ENCODE results near the gene BTBD8.

BTBD8 gene

DNA sequence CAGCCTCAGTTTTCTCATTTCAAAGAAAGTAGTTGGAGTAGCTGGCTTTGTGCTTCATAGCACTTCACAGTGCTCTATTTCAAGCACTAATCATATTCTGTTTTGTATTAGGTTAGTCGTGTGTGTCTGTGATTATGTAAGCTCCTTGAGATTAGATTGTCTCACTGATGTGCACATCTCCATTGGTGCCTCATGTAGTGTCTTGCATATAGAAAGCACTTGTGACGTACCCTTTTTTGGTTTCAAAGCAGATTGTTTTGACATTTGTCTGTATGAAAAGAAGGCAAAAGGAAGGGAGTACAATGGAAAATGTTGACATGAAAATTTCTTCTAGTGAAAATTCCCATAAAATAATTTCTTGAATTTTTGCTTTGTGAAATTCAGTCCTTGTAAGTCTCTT is 13.9 kb downstream of the BTBD8 start:
- DNase-seq = no peak

DNA sequence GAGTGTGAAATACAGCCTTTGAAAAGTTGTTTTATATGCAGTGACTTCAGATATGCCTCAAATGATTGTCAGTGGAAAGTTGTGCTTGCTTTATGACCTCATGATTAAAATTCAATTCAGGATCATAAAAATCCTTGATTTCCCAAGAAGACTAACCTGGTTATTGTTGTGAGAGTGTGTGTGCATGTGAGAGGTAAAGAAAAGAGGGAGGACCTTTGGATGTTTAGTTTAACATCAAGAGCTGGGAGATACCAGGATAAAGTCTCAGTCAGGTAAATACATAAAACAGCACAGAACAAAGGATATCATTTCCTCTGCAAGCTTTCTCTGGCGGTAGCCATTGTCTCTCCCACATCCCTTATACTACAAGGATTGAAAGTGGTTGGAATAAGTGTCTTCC is 14.4 kb downstream of the BTBD8 start:
- no peak for DNase-seq

DNA sequence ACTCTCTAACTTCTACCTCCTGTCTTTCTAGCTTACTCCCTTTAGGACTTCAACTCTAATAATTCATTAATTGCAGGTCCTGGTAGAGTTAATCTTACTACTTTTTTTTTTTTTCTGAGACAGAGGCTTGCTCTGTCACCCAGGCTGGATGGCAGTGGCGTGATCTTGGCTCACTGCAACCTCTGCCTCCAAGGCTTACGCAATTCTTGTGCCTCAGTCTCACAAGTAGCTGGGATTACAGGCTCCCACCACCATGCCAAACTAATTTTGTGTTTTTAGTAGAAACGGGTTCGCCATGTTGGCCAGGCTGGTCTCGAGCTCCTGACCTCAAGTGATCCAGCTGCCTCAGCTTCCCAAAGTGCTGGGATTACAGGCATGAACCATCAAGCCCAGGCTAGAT is 15.7 kb downstream of the BTBD8 start:
- DNase-seq = no peak

DNA sequence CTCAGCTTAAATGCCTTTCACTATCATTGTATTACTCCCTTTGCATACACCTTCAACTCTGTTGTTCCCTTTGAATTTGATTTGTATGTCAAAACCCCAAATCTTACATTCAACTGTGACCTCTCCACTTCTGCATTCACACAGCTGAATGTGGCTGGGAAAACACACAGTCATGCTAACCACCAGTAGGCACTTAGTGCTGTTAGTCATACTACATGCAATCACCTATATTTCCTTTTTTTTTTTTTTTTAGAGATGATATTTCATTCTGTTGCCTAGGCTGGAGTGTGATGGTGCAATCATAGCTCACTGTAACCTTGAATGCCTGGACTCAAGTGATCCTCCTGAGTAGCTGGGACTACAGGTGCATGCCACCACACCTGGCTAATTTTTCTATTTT is 16.2 kb downstream of the BTBD8 start:
- no peak for DNase-seq

DNA sequence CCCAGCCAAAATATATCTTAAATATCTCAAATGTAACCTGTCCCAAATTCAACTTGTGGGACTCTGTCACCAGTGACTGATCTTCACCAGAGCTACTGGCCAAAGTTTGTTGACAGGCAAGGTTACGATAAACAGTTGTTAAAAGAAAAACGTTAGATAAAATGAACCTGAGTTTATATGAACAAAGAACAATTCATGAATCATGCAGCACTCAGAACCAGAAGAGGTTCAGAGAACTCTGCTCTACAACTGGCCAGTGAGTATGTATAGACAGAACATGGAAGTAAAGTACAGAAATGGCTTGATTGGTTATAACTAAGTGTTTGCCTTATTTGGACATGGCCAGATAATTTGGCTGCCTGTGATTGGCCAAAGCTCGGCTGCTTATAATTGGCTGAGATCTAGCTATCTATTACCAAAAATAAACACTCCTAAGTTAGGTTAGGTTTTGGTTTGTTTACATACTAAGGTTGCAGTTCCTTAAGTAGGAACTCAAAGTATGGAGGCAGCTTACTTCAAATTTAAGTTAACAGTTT is 25.5 kb downstream of the BTBD8 start:
- no peak for DNase-seq

DNA sequence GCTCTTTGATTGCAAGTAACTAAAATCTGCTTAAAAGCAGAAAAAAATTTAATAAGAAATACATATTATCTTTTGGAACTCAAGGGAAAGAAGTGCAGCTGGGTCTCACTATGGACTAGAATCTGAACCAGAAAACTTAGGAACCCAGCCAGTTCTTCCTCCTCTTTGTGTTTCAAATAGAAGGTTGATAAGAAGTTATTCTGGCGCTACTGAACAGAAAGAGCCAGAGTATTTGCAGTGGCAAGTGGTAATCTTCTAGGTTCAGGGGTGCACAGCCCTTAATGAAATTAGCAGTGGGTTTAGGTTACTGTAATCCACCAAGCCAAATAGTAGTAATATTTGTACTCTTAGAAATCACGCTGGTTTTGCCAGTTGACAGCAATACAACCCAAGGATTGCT is 28.5 kb downstream of the BTBD8 start:
- no peak for DNase-seq

DNA sequence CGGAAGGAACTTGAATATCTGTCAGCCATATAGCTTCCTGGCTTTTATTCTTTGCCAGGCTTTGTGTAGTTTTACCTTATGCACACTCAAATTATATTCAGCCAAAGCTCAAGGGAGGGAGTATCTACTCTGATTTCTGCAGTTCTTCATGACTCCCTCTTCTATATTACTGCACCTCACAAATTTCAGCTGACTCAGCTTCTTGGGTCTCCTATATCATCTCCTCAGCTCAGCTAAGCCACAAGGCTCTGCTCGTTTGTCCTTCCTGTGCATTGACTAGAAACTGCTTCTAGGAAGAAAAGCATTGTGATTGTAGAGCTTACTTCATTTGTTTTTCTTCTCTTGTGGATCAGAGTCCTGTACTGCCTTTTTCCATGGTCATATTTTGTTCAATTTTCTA is 37.4 kb downstream of the BTBD8 start:
- DNase-seq = no peak

DNA sequence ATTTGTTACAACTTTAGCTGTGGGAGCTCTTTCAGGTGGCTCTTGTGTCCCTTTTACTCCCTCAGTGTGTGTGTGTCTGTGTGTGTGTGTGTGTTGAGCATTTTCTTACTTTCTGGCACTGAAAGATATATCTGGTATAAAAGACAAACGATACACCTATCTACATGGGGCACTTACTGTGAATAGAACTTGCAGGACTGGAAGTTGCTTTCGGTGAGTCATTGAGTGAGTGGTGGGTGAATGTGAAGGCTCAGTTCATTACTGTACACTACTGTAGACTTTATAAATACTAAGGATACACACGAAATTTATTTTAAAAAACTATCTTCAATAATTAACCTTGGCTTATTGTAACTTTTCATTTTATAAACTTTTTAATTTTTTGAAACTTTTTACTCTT is 38.7 kb downstream of the BTBD8 start:
- DNase-seq = no peak

DNA sequence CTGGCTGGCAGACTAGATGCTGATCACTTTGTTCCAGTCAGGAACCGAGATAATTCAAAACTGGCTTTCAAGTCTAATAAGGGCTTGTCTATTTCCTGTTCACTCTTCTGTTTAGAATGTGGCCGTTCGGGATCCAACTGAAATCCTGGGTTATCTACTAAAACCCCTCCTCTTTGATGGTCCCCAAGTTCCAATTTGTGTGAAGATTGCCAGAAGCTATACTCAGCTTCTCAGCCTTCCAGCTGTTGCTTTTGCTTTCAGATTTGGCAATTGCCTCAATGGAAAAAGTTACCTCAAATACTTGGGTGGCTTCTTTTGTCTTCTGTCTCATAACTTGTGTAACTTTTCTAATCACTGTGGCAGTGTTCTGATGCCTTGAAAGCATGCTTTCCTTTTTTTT is 43.7 kb downstream of the BTBD8 start:
- DNase-seq = no peak

DNA sequence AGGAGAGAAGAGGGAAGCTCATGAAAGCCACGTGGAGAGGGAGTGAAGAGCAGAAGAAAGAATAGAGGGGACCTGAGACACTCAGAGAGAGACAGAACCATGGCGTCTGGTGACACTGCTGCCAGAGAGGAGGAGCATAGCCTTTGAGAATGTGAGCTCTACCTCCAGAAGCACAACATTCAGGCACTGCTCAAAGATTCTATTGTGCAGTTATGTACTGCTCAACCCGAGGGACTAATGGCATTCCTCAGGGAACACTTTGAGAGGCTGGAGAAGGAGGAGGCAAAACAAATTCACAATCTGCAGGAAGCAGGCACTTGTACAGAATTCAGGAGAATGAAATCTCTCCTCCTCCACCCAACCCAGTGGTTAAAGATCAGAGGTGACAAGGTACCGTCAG is 45.1 kb downstream of the BTBD8 start:
- DNase-seq = no peak

DNA sequence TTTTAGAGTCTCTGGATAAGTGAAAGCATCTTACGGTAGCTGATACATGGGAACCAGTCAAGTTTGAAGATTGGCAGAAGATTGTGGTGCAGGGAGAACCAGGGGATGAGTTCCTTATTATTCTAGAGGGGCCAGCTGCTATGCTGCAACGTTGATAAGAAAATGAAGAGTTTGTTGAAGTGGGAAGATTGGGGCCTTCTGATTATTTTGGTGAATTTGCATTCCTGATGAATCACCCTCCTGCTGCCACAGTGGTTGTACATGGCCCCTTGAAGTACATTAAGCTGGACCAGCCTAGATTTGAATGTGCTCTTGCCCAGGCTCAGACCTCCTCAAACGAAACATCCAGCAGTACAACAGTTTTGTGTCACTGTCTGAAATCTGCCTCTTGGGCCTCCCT is 45.9 kb downstream of the BTBD8 start:
- no peak for DNase-seq

DNA sequence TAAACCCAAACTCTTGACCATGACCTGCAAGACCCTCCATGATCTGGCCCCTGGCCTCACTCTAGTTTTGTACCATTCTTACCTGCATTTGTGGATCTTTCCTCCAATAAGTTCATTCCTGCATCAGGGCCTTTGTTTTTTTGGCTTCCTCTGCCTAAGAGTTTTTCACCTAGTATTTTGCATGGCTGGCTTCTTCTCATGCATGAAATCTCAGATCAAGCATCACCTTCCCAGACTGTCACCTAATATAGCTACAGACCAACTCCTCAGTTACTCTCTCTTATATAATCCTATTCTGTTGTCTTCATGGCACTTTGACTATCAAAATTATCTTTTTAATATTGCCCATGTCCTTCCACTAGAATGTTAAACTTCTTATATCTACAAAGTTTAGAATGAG is 54.2 kb downstream of the BTBD8 start:
- peak; percentile 3 for DNase-seq

DNA sequence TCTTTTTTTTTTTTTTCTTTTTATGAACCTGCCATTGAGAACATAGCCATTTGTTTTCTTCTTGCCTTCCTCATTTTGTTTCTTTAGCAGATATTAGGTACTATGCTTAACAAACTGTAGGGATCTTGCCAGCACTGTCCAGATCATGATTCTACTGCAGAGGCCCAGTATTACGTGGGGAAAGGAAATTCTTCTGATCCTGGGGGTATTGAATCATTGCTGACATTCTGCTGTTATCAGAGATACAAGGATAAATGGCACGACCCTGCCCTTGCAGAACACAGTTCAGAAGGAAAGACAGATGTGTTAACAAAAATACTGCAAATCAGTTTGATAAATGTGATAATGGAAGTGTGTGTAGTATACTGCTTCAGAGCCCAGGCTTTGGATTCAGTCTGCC is 56.2 kb downstream of the BTBD8 start:
- DNase-seq = no peak

DNA sequence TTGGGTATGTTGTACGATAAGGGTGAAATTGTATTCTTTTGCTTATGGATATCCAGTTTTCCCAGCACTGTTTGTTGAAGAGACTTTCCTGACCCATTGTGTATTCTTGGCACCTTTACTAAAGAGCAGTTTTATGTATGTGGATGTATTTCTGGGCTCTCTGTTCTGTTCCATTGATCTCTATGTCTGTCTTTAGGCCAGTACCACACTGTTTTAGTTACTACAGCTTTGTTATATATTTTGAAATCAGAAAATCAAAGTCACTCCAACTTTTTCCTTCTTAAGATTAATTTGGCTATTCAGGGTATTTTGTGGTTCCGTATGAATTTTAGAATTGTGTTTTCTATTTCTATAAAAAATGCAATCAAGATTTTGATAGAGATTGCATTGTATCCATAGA is 74.8 kb downstream of the BTBD8 start:
- no peak for DNase-seq

DNA sequence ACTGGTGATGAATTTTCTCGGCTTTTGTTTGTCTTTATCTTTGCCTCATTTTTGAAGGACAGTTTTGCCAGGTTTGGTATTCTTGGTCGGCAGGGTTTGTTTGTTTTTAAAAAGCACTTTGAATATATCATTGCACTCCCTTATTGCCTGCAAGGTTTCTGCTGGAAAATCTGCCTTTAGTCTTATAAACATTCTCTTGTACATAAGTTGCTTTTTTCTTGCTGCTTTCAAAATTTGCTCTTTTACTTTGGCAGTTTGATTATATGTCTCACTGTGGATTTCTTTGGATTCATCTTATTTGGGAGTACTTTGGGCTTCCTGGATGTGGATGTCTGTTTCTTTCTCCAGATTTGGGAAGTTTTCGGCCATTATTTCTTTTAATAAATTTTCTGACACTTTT is 79.4 kb downstream of the BTBD8 start:
- DNase-seq = no peak

DNA sequence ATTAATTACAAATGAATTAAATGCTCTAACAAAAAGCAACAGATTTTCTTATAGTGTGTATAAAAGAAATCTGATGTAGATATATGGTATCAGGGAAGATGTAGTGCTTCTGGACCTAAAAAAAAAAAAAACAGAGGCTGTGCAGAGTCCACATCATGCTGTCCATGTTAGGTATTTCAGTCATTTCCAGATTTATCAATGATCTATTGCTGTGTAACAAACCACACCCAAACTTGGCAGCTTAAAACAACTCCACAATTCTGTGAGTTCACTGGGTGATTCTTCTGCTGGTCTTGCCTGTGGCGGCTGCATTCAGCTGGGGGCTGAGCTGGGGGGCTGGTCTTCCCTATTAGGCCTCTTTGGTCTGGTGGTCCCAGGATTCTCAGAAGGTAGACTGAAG is 85.2 kb downstream of the BTBD8 start:
- no peak for DNase-seq

DNA sequence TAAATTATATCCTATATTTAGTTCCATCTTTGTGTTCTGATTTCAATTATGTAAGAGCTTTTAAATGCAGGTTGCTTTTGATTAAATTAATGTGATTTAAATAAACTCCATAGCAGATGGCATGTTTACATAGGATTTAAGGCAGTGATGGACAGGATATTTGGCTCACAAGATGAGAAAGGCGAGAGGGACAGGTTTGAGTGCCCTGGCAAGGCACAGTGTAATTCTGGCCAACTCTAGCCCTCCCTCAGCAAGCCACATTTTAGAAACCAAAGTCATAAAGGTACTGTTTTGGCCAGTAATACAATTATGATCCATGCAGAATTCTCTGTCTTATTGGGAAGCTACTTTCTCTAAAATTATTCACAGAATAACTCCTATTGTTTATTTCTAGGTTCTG is 87.0 kb downstream of the BTBD8 start:
- no peak for DNase-seq

DNA sequence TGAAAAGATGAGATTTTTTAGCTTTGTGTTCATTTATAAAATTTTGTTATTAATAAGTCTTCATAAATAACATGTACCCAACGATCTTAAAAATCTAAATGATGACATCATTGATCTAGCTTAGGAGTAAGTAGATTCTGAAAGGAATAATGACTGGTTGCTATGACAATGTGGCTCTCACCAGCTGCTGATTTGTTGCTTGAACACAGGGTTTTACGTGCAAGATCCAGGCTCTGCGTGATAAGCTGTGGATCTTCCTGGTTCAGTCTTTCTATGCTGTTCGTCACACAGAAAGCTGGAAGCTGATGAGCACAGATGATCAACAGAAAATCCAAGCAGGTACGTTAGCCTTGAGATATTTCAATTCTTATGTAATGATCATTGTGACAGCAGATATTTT is 88.5 kb downstream of the BTBD8 start:
- DNase-seq = no peak

DNA sequence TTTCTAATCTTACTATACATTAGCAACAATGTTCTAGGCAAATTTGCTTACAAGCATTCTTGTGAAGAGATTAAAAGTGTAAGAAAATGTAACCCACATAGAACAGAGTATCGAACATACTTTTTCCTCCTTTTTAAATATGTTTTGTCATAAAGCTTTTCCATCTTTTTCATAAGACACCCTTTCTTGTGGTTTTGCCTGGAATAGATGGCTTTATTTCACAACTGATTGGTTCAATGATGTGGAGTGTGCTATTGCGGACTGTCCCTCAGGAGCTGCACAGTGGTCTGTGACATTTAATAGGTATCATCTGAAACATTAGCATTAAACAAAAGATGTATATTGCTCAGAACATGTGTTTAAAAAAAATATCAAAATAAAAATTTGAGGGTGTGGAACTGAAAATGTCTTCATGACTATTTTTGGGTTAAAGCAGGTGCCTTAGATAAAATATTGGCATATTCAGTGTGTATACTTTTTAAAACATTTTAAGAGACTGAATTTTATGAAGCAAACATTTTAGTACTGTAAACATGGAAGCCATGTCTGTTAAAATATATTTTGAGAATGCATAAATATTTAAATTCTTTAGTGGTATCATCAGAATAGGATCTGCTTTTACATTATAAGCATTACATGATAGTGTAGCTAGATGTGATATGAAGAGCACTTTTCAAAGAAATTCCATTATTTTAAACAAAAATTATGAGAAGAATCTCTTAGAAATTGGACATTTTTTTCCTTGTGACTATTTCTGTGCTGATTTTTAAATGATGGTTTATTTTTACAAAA is 89.3 kb downstream of the BTBD8 start:
- DNase-seq = no peak

DNA sequence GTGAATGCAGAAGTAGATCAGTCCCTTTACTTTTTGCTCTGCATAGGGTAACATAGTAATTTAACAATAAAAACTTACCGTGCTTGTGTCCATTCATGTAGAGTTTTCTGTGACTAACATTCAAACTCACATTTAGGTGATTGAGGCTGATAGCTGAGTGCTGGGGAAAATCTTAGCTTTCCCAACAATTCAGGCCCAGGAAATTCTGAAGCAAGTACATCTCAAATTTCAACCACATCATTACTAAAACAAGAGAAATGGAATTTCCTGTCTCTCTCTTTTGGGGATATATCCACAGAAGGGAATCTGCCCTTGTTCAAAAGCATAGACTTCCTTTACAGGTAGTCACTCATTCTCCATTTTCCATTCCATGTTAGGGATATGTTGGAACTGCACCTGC is 104.5 kb downstream of the BTBD8 start:
- DNase-seq = no peak

DNA sequence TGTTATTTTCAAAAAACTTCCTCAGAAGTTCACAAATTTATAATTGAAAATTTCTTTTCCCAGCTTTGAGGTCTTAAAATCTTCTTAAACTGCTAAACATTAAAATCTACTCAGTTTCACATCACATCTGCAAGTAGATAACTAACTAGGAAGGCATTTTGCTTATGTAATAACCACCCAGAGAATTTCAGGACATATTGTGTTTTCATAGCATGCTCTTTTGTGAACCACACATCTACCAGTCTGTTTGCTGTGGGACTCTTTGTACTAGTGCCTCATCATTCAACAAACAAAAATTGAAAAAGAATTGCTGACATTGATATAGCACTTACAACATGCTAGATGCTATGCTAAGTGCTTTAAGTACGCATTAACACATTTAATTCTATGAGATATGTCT is 105.9 kb downstream of the BTBD8 start:
- no peak for DNase-seq

DNA sequence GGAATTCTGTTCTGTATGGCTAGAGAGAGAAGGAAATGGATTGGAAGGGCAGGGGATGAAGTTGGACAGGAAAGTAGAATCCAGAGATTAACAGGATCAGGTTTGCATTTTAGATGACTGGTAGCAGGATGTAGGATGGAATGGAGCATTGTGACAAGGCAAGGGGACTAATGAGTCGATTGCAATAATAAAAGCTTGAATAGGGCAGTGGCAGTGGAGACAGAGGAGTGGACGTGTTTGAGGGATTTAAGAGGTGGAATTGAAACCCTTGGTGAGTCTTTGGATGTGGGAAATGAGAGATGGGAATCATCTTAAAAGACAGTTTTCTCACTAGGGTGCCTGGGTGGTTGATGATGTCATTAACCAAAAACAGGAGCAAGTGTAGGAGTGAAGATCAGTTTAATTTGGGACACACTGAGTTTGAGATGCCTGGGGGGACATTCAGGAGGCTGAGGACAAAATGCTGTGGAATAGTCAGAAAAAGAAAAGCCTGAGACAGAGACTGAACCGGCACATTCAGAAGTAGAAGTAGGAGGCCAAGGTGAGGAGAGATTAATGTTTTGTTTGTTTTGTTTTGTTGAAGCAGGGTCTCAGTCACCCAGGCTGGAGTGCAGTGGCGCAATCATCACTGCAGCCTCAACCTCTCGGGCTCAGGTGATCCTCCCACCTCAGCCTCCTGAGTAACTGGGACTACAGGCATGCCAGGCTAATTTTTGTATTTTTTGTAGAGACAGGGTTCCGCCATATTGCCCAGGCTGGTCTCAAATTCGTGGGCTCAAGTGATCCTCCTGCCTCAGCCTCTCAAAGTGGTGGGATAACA is 108.5 kb downstream of the BTBD8 start:
- DNase-seq = no peak

DNA sequence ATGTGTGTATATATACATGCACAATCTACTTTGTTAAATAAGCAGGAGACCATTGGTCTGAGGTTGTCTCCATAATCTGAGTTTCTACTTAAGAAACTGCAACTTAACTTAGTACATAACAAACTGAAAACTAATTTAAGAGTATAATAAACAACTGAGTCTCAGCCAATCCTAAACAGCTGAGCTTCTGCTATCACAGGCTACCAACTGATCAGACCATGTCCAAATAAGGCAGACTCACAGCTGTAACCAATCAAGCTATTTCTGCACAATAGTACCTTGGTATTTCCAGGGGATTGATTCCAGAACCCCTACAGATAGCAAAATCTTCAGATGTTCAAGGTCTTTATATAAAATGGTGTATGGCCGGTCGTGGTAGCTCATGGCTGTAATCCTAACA is 111.6 kb downstream of the BTBD8 start:
- no peak for DNase-seq

DNA sequence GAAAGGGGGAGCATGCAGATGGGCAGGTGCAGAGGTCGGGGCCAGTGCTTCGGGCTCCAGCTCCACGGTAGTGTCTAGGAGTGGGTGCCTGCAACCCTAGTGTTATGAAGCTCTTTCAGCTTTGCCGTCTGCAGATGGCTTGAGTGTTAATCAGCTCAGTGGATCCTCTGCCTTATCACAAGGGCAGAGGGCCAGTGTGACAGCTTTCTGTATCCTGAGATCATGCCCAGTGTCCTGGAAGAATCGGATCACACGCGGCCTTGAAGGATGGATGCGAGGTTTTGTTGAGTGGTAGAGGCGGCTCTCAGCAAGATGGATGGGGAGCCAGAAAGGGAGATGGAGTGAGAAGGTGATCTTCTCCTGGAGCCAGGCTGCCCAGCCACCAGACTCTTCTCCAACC is 112.1 kb downstream of the BTBD8 start:
- no peak for DNase-seq

Measured in DMS79 treated with DMSO at 0.1 percent for 48 hours (cell line).